Measurements from ENCODE around the gene STX8. TPM values are rescaled to one million over a fixed set of nuclear protein-coding genes. Genes with fewer than 3 reads are reported as not detected.
A peak's percentile ranks its signal among the peaks of the same experiment; 100 is the strongest.

The STX8 gene
- total and polyA plus RNA-seq, 8 donors, result 21.6 to 559 (median 75.0) TPM

DNA sequence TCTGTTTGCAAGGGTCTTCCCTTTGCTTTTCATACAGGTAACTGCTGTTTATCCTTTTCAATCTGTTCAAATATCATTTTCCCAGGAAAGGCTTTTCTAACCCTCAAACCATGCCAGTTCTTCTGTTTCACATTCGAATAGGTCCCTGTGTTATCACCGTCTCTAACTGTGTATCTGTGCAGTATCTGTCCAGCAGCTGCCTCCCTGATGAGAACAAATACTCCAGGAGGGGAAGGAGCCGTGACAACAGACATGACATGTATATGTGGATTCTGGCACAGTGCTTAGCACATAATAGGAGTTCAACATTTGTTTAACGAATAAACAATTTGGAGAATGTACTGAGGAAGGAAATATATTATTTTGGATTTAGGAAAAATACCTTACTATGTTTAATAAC, 95.7 kb downstream of the STX8 start:
- H3K36me3 ChIP-seq, result peaks cover 0 to 14% (median 0%) of the 10 kb centered on the region in 4 donors
- no peak for DNase-seq
- intact Hi-C loops (cut with DNase I; ENCODE audit: low total_unique reads), result no loop called here
- no peak overlapping the region for H3K4me3 ChIP-seq
- no peak for TF ChIP-seq EP300 (IDR thresholded peaks at IDR 0.05)
- no peak for TF ChIP-seq POLR2AphosphoS5 (IDR thresholded peaks at IDR 0.05)
- TF ChIP-seq POLR2A (IDR thresholded peaks at IDR 0.05), result no peak
- TF ChIP-seq, protein P1, sequence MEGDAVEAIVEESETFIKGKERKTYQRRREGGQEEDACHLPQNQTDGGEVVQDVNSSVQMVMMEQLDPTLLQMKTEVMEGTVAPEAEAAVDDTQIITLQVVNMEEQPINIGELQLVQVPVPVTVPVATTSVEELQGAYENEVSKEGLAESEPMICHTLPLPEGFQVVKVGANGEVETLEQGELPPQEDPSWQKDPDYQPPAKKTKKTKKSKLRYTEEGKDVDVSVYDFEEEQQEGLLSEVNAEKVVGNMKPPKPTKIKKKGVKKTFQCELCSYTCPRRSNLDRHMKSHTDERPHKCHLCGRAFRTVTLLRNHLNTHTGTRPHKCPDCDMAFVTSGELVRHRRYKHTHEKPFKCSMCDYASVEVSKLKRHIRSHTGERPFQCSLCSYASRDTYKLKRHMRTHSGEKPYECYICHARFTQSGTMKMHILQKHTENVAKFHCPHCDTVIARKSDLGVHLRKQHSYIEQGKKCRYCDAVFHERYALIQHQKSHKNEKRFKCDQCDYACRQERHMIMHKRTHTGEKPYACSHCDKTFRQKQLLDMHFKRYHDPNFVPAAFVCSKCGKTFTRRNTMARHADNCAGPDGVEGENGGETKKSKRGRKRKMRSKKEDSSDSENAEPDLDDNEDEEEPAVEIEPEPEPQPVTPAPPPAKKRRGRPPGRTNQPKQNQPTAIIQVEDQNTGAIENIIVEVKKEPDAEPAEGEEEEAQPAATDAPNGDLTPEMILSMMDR (IDR thresholded peaks at IDR 0.05), result no peak
- no peaks in the 10 kb centered on the region for H3K9me3 ChIP-seq
- no peaks in the 10 kb centered on the region for H3K27me3 ChIP-seq
- H3K4me1 ChIP-seq, result peaks cover 0 to 7% (median 0%) of the 10 kb centered on the region in 4 donors
- no peak overlapping the region for H3K27ac ChIP-seq
- 71 to 90% (median 81%) methylated on average over 4 of the region's 4 CpGs for WGBS, 5 donors

DNA sequence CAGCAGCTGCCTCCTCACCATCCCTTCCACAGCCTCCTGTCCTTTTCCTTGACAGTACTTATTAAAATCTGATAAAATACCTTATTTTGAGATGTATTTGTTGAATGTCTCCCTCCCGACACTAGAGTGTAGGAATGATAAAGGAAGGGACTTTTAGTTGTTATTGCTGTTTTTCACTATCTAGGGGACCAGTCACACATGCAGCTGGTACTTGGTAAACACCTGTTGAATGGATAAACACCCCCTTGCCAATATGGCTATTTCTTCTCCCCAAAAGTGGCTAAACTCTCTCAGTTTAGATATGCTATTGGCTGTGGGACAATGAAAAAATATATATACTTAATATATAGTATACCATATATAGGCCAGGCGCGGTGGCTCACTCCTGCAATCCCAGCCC, 96.7 kb downstream of the STX8 start:
- TF ChIP-seq POLR2AphosphoS5 (IDR thresholded peaks at IDR 0.05) (no peak), EP300 (IDR thresholded peaks at IDR 0.05) (no peak), POLR2A (IDR thresholded peaks at IDR 0.05) (no peak)
- TF ChIP-seq, protein P1 (IDR thresholded peaks at IDR 0.05), result no peak
- H3K27ac ChIP-seq, result no peak overlapping the region
- 96 to 100% (median 97%) methylated on average over 3 of the region's 3 CpGs for WGBS, 5 donors
- no peaks in the 10 kb centered on the region for H3K27me3 ChIP-seq
- no peak for DNase-seq
- H3K4me1 ChIP-seq, result peaks cover 0 to 7% (median 0%) of the 10 kb centered on the region in 4 donors
- no peaks in the 10 kb centered on the region for H3K9me3 ChIP-seq
- peaks cover 0 to 10% (median 0%) of the 10 kb centered on the region in 4 donors for H3K36me3 ChIP-seq
- intact Hi-C loops (cut with DNase I; ENCODE audit: low total_unique reads), result no loop called here
- no peak overlapping the region for H3K4me3 ChIP-seq

DNA sequence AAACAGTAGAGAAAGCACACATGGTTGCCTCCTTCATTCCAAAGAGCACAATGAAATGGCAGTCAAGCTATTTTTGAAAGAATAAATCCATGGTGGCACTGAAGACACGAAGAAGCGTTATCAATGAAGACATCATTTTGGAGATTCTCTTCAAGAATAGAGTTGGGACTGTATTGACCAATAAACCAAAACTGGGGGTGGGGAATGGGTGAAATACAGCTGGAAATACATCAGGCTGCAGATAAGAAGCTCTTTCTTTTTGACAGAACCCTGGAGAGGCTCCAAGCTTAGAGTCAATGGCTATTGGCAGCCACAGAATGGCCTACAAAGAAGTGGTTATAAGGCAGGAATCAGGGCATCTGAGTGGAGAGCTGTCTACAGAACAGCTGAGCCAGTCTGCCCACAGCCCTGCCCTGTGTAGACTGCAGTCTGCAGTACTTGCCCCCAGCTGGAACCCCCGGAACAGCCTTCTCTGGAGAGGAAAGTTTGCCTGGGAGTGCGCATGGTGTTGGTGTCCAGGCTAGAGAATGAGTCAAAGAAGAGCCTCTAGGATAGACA, 100.4 kb downstream of the STX8 start:
- peaks cover 0 to 4% (median 2%) of the 10 kb centered on the region in 4 donors for H3K4me1 ChIP-seq
- no peak for TF ChIP-seq POLR2AphosphoS5 (IDR thresholded peaks at IDR 0.05)
- TF ChIP-seq POLR2A (IDR thresholded peaks at IDR 0.05), result no peak
- TF ChIP-seq, protein P1 (IDR thresholded peaks at IDR 0.05), result no peak
- no peak for TF ChIP-seq EP300 (IDR thresholded peaks at IDR 0.05)
- DNase-seq, result peak in 1 of 2 donors; percentile 14
- H3K27me3 ChIP-seq, result no peaks in the 10 kb centered on the region
- H3K36me3 ChIP-seq, result no peaks in the 10 kb centered on the region
- no peak overlapping the region for H3K4me3 ChIP-seq
- no peak overlapping the region for H3K27ac ChIP-seq
- H3K9me3 ChIP-seq, result no peaks in the 10 kb centered on the region
- intact Hi-C loops (cut with DNase I; ENCODE audit: low total_unique reads), result no loop called here
- WGBS, 5 donors, result 93 to 97% (median 96%) methylated on average over 4 of the region's 4 CpGs

GRCh38 chr17:9473711-9474110, 101.9 kb downstream of the STX8 start:
- DNase-seq, result no peak
- 80 to 95% (median 91%) methylated on average over 4 of the region's 4 CpGs for WGBS, 5 donors
- intact Hi-C loops (cut with DNase I; ENCODE audit: low total_unique reads), result no loop called here
- Histone ChIP-seq H3K4me3 (no peak overlapping the region), H3K9me3 (no peaks in the 10 kb centered on the region), H3K27me3 (no peaks in the 10 kb centered on the region), H3K27ac (no peak overlapping the region), H3K36me3 (no peaks in the 10 kb centered on the region), H3K4me1 (peaks cover 0 to 11% (median 4%) of the 10 kb centered on the region in 4 donors)
- TF ChIP-seq POLR2A (IDR thresholded peaks at IDR 0.05) (no peak), EP300 (IDR thresholded peaks at IDR 0.05) (no peak), POLR2AphosphoS5 (IDR thresholded peaks at IDR 0.05) (no peak)
- TF ChIP-seq, protein P1 (IDR thresholded peaks at IDR 0.05), result no peak

All from stomach (tissue), 9 donors.